ENCODE data around the gene CALML5. TPM values are rescaled to one million over a fixed set of nuclear protein-coding genes. Genes with fewer than 3 reads are reported as not detected.

The CALML5 gene
- total and polyA plus RNA-seq, 2 of the 4 experiments (the other 2 are of a cell fraction): not detected

DNA sequence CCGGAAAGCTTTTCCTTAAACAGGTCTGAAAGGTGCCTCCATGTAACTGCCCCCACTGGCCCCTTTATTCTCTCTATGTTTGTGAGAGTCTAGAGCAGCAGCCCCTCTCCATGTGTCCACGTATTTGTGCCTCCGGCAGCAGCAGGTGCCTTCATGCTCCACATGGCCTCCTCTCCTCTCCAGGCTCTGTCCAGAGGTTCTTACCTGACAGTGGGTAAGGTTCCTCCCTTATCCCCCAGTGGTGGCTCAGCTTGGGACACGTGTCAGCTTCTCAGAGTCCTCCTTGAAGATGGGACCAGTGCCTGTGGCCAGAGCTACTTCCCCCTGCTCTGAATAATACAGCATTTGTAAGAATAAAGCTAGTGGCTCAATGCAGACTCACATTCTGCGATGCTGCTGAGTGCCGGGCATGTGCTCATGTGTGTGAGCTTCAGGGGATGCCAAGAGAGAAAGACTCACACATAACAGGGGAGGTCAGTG lies 33.3 kb upstream of the CALML5 start:
- Histone ChIP-seq H3K9me1 (ENCODE audit: insufficient read depth, low read length) (0 out of 2 replicates have a peak, but pooled peaks cover 3% of the 10 kb centered on the region), H2BK5ac (ENCODE audit: low read depth, low read length, poor library complexity, severe bottlenecking) (no peak overlapping the region), H4K20me1 (ENCODE audit: insufficient read depth, low read length) (no peaks in the 10 kb centered on the region), H3K4me3 (ENCODE audit: insufficient read depth, low read depth, low read length) (no peak overlapping the region), H3K4me2 (ENCODE audit: low read depth, low read length) (no peak overlapping the region), H4K8ac (ENCODE audit: low read depth in 2 of 2, low read length in 2 of 2) (no peak overlapping the region), H3K4ac (ENCODE audit: low read depth, low read length) (no peak overlapping the region), H3K4me1 (ENCODE audit: control insufficient read depth, insufficient read depth, low read length) (peaks cover 4% of the 10 kb centered on the region; the same call in 1 of the 2 replicates), H3K36me3 (ENCODE audit: control insufficient read depth, insufficient read depth, low read length) (no peaks in the 10 kb centered on the region), H3K27ac (ENCODE audit: insufficient read depth, low read length) (no peak overlapping the region), H2AFZ (replicated peaks; ENCODE audit: low read length, poor library complexity) (peak overlapping the region; percentile 29), H3K14ac (replicated peaks; ENCODE audit: low read depth, low read length) (no peak overlapping the region), H2BK20ac (ENCODE audit: low read depth, low read length) (no peak overlapping the region), H4K5ac (ENCODE audit: low read depth, low read length) (no peak overlapping the region), H3K27me3 (ENCODE audit: control insufficient read depth, insufficient read depth, low read length) (no peaks in the 10 kb centered on the region), H2BK120ac (ENCODE audit: low read depth, low read length) (no peak overlapping the region), H2BK15ac (ENCODE audit: low read depth, low read length) (no peak overlapping the region), H3K56ac (ENCODE audit: extremely low read depth, insufficient read depth, low read length) (no peak overlapping the region), H3K9me3 (ENCODE audit: control insufficient read depth, insufficient read depth, low read length) (no peaks in the 10 kb centered on the region), H2AK9ac (replicated peaks; ENCODE audit: low read depth, low read length, poor library complexity) (peak overlapping the region; percentile 62), H4K91ac (ENCODE audit: insufficient read depth, low read depth, low read length) (no peak overlapping the region), H3K9ac (ENCODE audit: low read depth, low read length) (no peak overlapping the region), H3K18ac (ENCODE audit: low read depth, low read length) (no peak overlapping the region), H3K23ac (ENCODE audit: low read depth, low read length) (no peak overlapping the region), H2AK5ac (ENCODE audit: low read depth, low read length) (no peak overlapping the region), H3K79me1 (ENCODE audit: low read depth in 1 of 2, low read length in 2 of 2) (no peaks in the 10 kb centered on the region)
- no TSS peak for BruUV-seq (replicated peaks)
- ChIA-PET CTCF (no interaction called here), POLR2A (ENCODE audit: unreplicated experiment) (no interaction called here)
- no CpG with 5 or more reads among the region's 6 CpGs for WGBS, 2 experiments (ENCODE audit: extremely low coverage in 2 of 2, insufficient read length in 1 of 2)
- dilution Hi-C loops (cut with HindIII; ENCODE audit: low sequenced_read_pairs, unreplicated experiment) (no loop called here), intact Hi-C loops (cut with micrococcal nuclease) (no loop called here), in situ Hi-C loops (cut with MboI; ENCODE audit: low sequenced_read_pairs) (no loop called here)
- no peak for TF ChIP-seq RAD21 (IDR thresholded peaks at IDR 0.05; ENCODE audit: low read length)
- no peak for TF ChIP-seq CEBPB (IDR thresholded peaks at IDR 0.05; ENCODE audit: low read depth, low read length)
- no peak for TF ChIP-seq NFE2L2 (IDR thresholded peaks at IDR 0.05; ENCODE audit: low read depth, low read length)
- TF ChIP-seq RFX5 (IDR thresholded peaks at IDR 0.05; ENCODE audit: low read depth, low read length): no peak
- TF ChIP-seq SMC3 (IDR thresholded peaks at IDR 0.05; ENCODE audit: low read depth, low read length): no peak
- TF ChIP-seq MAZ (IDR thresholded peaks at IDR 0.05; ENCODE audit: borderline replicate concordance, low read depth, low read length): no peak
- TF ChIP-seq MXI1 (IDR thresholded peaks at IDR 0.05; ENCODE audit: borderline replicate concordance, low read depth, low read length): no peak
- no peak for DNase-seq
- no peak; the same call in 1 of the 2 replicates for ATAC-seq (ENCODE audit: low read depth)

All from IMR-90 (cell line).